Activated CD4-positive, alpha-beta T cell treated with anti-CD3 and anti-CD28 coated beads, Interleukin-2, amount 50 U/mL, for 24 hours (primary cell): Measurements from ENCODE around the gene FSHR.
A peak's percentile ranks its signal among the peaks of the same experiment; 100 is the strongest.

ENCODE experiments used
- DNase-seq, 2 donors: peaks; one replicate each; pipeline ENCODE4 v3.0.0-alpha.2; 2020; ENCODE audit warnings: low read depth in 1 of 2, low spot score in 1 of 2

FSHR gene

DNA sequence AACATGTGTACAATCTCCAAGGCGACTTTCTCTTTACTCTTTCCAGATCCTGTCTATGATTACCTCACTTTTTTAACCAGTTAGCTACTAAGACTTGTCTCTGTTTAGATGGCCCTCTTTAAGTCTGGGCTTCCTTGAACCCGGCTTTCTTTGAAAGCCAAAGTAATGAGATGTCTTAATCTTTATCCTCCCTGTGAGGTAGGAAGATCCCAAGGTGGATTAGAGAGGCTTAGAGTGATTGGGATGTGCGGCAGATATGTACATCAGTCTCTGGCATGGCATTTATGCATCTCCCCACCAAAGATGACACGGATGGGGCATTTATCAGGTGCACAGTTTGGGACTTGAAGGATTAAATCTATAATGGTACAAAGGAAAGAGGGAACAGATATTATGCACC, 186.3 kb downstream of the FSHR start:
- no peak for DNase-seq

DNA sequence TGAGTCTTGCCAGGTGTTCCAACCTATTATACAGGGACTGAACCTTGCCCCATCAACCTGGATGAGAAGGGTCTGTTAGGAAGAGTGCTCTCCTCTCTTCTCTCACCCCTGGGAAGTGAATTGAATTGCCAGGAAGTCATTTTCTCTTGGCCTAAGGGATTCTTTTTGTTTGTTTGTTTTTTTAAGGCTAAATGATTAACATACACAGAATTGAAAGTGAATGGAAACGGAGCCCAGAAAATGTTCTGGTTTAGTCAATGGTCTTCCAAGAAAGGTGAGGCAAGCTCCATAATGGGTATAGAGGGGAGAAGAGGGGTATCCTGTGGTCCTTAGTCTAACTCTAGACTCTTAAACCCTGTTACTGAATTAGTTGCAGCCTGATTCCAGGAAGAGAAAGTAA, 189.1 kb downstream of the FSHR start:
- no peak for DNase-seq

DNA sequence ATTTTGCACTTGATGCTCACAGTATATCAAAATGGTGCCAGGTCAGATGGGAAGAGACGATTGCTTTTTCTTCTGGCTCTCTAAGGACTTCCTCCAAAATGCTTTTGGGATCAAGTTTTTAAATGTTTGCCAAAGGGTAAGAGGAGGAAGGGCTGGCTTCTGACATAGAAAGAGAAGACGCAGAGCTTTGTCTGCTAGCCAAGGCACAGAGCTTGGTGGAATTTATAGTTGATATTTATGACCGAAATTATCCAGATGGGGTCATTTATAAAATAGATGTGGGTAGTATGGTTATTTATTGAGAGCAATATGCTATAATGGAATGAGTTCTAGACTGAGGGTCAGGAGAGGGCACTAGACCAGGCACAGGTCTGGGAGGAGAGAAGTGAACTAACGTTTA, 193.3 kb downstream of the FSHR start:
- DNase-seq: no peak

DNA sequence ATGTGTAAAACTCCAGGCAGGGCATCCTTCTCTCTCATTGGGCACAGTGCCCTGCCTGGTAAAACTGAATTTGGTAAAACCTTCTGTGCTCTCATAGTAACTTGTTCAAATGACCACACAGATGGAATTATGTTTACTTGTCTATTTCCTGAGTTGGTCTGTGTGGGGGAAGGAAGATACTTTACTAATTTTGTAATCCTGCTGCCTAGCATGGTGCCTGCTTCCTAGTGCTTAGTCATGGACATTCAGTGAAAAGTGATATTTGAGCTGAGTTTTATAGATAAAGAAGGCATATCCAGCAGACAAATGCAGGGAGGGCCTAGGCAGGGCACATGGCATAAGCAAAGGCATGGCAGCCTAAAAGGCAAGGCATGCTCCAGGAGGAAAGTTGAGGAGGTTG, 199.4 kb downstream of the FSHR start:
- DNase-seq: no peak

DNA sequence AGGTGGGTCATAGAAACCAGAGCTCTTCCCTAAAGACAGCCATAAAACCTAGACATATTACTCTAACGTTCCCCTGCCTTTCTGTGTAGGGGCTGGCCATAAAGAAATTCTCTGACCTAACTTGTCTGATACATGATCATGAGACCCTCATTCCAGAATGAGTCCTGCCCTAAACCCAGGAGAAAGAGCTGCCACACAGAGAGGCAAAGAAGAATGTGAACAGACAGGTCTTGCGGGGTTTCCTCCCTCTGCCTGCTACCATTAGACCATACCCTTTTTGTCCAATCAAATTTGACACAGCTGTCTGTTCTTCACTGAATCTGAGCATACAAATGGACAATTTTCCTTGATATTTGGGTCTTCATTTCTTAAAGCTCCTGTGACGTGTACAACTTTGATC, 200.0 kb downstream of the FSHR start:
- DNase-seq: no peak

DNA sequence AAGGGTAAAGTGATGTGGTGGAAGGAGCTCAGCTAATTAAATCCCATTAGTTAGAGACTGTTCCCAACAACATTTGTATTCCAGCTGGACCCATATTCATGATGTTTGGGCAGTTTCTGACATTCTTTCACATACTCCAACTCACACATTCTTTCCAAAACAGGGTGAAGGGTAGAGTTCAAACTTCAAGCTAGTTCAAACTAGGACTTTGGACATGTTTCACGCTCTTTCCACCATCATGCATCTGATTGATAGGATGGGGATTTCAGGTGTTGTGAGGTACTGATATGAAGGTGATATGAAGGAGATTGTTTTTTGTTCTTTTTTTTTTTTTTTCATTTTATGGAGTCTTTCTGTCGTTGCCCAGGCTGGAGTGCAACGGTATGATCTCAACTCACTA, 201.7 kb downstream of the FSHR start:
- no peak for DNase-seq

DNA sequence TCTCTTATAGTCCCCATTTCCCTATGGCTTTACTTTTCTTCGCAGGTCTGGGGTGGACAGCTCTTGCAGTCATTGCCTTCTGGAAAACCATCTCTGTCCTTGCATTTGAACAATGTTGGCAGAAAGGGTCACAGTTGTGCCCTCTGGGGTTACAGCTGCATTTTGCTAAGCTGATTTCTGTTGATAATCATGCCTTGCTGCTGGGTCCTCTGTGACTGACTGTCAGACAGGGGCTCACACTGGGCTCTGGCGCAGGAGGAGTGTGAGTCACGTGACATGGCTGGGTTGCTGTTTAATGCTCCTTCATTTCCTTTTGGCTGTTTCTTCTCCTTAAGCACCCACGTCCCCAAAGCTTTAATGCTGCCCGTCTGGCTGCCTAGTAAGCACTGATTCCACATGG, 202.2 kb downstream of the FSHR start:
- no peak for DNase-seq

DNA sequence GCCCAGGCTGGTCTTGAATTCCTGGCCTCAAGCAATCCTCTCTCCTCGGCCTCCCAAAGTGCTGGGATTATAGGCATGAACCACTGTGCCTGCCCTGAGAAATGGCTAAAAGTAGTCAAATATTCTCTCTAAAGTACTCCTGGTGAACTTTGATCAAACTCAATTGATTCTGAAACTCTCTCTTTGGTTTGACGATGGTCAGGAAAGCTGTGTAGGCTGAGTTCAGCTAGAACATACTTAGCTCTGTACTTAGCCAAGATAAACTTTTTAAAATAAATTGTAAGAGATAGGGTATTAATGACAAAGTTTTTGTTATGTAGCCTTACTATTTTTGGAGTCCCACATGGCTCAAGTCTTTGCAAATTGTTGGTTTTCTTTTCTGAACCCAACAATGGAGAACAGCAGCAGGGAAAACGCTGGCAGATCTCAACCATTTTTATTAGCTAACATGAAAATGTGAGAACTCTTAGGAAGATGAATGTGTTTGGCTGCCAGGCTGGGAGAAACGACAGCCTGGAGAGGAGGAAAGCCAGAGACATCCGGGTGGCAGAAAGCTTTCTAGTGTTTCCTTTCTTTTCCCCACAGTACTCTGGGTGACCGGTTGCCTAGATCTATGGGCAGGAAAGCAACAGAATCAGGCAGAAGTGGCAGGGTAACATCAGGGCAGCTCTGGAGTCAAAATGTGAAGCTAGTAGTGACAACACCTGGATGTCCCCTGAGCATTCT, 205.8 kb downstream of the FSHR start:
- DNase-seq: no peak

DNA sequence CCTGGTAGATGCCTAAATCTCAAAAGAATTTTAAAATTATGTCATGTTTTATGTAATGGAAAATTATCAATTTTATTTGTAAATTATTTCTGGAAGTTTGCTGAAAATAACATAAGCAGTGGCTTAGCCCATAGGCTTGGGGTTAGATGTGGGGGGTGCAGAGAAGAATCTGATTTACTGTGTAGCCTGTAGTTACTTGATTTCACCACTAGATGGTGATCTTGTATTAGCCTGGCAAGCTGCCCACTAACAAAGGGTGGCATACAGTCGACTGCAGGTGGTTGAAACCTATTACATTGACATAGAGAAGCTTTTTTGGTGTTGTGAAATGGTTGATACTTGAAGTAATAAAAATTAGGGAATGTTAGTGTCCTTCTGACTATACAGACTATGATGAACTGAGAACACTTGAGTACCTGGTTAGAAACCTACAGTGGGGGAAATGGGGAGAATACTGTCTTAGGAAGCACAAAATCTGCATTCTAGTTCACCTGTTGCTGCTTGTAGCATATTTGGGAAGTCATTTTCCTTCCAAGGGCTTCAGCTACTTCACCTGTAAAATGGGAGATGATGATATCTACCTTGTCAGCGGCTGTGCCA, 207.8 kb downstream of the FSHR start:
- DNase-seq: peak in 1 of 2 donors; percentile 17

DNA sequence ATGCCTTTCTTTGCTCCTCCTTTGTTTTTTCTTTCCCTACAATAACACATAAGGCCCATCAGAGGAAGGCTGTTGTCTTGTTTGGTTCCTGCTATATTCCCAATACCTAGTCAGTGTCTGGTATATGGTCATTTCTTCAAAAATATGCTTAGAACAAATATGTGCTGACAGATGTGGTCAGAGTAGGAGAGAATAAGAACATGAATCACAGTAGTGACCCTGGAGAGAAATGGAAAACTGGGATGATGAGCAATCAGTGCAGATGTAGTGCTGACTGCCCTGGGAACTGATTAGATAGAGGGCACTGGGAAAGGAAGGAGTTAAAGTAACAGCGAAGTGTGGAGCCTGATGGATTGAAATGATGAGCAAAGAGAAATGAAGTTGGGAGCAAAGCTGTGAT, 209.4 kb downstream of the FSHR start:
- no peak for DNase-seq

DNA sequence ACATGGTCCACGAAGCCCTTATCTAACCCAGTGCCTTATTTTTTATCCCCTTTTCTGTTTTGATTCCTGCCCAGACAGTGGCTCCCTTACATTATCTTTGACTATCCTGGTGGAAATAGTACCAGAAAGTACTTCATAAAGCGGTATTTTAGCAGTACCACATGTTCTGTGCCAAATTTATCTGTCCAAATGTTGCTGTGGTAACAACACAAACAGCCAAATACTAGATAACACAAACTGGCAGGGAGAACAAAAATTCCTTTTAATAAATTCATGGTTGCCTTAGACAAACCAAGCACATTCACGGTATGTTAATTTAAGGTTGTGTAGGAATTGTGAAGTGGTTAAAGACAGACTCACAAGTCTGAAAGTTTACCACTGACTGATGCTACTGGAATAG, 210.9 kb downstream of the FSHR start:
- no peak for DNase-seq

DNA sequence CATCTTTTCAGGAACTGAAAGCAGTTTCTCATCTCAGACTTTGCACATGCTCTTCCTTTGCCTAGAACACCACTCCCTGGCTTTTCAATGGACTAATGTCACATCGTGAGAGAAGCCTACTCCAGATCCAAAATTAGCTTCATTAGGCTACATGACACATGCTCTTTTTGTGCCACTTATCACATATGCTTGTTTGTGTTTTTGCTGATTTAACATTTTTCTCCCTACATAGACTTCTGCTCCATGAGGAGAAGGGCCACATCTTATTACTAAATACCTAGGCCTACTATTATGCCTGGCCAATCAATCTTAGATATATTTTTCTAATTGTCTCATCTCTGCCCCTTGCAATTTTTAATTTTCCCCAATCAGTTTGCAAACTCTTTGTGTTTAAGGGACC, 212.4 kb downstream of the FSHR start:
- DNase-seq: no peak

DNA sequence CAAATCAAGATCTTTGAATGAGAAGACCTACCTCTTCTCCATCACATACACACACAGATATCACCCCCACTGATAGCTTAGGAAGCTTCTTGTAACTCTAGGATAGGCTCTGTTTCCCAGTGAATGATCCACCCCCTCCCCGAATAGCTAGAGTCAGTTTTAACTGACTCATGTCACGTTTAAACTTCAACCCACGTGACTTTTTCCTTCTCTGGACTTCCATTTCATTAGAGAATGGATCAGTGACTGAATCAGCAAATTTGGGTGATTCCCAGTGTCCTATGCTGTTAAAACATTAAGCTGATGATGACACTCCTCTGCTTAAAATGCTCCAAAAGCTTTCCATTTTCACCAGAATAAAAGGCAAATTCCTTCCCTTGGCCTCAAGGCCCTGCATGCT, 212.9 kb downstream of the FSHR start:
- no peak for DNase-seq

DNA sequence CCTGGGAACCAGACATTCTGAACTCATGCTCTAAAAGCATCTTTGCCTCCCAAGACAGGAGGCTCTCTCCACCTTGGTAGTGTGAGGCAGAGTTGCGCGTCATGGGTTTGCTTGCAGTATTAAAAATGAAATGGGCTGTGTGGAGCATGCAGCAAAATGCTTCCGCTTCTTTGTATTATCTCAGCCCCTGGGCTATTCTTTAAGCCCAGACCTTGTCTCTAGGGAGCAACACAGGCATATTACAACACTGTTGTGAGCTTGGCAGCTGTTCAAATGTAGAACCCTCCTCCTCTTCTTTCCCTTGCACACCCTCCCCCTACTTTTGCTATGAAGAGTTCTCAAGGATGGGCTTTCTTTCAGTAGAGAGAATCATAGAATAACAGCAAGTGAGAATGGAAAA, 213.7 kb downstream of the FSHR start:
- DNase-seq: no peak

DNA sequence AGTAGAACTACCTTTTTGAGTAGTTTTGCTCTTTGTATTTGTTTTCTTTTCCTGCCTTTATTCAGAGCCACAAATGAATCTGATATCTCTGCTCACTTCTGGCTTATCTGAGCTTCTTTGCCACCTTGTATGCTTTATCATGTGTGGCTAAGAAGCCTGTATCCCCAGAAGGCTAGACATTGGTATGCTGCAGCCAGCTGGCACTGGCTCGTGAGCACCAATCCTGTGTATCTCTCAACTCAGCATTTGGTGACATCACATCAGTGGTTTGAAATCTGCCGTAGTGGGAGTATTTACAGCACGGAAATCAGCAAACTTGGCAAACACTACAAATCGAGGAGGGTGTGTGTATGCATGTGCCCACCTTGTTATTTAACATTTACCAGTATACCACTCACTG, 215.1 kb downstream of the FSHR start:
- DNase-seq: no peak

DNA sequence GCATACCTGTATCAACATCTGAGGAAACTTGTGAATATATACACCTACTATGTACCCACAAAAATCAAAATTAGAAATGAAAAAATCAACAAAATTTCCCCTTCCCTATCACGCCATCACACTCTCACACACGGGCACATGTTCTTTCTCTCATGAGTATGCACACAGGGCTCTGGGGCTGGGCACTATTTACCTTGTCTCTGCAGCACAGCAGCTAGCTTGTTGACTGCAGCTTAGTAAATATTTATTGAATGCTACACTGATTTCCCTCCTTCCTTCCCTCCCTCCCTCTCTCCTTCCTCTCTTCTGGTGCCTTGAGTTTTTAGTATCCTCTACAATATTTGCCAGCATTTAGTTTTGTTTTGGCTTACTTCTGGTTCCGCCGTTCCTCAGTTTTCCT, 216.1 kb downstream of the FSHR start:
- DNase-seq: no peak

DNA sequence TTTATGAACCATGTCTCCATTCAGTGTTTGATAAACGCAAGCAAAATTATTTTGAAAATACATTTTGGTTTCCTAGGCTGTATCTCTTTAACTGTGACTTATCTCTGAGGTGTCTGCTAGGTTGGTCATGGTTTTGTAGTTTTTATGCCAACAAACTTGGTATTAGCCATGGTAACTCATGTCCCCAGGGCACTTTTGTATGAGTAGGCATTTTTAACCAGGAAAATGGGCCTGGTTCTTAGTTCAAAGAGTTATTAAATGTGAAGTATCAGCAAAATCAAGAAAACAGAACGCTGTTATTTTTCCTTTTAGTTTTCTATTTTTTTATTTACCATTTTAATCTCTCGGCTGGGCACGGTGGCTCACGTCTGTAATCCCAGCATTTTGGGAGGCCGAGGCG, 219.5 kb downstream of the FSHR start:
- DNase-seq: no peak

DNA sequence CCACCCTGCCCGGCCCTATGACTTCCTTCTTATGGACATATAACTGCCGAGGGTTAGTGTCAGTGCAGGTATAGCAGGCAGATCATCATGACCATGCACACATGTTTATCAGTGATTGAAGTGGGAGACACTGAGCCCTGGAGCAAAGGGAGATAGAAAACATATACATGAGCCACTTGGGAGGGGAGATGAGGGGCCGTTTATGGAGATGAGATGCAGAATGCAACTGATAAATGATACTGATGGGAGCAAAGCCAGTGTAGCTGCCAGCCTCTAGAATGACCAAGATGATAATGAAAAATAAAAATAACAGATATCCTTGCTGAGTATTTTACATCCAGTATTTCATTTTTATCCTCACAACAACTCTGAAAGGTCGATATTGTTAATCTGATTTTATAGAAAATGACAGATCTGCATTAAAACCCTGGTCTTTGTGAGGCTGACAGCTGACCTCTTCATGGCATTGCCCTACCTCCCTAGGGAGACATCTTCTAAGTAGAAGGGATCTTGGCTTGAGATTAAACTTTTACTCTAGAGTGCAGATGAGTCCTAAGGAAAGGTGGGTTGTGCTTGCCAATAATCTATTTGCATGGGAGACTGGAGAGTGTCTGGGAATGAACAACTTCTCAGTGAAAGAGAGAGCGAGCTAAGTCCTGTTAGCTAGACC, 220.4 kb downstream of the FSHR start:
- DNase-seq: no peak

DNA sequence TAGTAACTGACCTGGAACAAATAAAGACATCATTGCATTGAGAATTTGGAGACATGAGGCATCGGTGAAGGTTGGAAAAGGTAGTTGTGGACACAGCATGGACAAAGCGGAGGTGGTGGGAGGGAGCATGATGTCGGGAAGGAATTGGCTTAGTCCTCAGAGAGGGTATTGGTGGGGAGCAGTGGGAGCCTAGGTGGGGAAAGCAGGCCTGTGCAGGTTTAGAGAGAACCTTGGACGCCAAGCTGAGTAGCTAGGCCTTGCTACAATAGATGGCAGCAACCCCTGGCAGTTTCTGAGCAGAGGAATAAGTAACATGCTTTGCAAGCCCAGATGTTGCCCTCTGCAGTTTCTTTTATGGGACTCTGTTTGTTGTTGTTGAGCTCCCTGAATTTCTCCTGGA, 221.6 kb downstream of the FSHR start:
- no peak for DNase-seq

DNA sequence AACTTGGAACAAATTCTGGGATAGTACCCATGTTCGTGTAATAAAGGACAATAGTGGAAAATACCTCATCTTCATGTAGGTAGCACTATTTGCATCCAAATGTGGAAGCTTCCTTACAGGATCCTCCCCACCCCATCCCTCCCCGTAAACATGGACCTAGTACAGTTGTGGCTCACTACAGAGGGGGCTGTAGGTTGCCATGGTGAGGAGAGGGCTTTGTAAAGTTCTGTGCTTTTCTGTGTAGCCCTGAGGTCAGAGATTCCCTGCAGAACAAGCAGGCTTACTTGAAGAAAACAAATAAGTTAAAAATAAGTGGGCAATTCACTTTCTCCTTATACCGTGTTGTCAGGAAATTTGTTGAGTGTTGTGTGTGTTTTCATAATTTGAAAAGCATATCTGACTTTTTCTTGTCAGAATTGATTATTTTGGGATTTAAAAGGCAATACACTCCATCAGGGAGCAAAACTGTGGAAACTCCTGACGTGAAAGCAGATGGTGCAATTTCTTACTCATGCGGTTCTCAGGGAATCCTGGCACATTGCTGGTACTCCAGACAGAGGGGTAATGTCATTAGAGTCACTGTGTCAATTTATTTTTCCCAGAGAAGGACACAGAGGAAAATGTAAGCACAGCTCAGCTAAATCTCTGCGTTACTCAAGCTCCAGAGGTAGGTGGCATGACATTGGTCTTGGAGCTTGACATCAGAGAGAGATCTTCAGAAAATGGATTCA, 224.6 kb downstream of the FSHR start:
- DNase-seq: no peak

DNA sequence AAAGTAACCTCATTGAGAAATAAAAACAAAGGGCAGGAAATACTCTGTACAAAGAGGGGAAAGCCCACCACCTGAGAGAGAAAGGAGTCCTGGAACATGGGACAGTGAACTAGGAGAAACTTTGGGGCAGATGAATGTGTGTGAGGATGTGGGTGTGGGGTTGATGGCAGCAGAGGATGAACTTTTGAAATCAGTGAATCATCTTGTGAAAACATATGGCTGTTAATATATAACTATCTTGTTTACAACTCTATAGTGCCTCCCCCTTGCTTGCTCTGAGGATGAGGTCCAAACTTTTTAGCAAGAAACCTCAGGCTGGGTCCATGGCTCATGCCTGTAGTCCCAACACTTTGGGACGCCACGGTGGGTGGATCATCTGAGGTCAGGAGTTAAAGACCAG, 227.0 kb downstream of the FSHR start:
- DNase-seq: no peak

DNA sequence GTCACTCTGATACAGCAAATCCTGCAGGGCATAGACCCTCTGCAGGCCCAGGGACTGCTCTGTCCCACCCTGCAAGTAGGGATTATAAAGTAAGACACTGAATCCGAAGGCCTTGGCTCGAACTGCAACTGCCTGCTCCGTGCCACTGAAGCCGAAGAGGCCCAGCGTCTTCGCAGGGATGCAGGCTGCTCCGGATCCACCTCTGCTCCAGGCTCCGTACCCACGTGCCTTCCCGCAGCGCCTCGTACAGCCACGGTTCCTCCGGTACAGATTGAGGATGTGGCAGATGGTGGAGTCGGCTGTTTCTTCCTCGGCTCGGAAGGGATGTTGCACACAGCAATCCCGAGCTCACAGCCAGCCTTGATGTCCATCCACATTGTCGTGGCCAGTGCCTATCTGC, 238.4 kb downstream of the FSHR start:
- no peak for DNase-seq
